ENCODE measurements around the gene ADCY2.
A peak's percentile ranks its signal among the peaks of the same experiment; 100 is the strongest.

The ADCY2 gene

DNA sequence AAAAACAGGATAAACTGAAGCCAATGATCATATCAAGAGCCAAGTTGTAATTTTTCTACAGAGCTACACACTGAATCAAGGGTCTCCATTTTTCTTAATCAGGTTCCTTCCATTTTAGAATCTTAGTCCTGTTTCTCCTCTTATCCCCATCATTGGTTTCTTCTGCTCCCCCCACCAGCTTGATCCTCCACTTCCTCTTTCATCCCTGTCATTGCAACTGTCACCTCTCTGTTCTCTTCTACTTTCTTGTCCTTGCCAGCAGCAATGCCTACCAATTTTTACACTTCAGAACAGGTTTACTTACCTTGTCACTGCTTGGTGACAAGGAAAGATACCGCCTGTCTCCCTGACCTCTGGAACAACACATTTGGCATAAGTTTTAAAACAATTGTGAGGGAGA lies 357.7 kb downstream of the ADCY2 start:
- DNase-seq (ENCODE audit: low read depth) = no peak
- in situ Hi-C loops (cut with HindIII; ENCODE audit: low sequenced_read_pairs) = no loop called here
- TF ChIP-seq, protein P1, sequence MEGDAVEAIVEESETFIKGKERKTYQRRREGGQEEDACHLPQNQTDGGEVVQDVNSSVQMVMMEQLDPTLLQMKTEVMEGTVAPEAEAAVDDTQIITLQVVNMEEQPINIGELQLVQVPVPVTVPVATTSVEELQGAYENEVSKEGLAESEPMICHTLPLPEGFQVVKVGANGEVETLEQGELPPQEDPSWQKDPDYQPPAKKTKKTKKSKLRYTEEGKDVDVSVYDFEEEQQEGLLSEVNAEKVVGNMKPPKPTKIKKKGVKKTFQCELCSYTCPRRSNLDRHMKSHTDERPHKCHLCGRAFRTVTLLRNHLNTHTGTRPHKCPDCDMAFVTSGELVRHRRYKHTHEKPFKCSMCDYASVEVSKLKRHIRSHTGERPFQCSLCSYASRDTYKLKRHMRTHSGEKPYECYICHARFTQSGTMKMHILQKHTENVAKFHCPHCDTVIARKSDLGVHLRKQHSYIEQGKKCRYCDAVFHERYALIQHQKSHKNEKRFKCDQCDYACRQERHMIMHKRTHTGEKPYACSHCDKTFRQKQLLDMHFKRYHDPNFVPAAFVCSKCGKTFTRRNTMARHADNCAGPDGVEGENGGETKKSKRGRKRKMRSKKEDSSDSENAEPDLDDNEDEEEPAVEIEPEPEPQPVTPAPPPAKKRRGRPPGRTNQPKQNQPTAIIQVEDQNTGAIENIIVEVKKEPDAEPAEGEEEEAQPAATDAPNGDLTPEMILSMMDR (IDR thresholded peaks at IDR 0.05; ENCODE audit: low read depth, low read length, missing control alignments) = no peak
- H3K4me3 ChIP-seq (ENCODE audit: low read depth, low read length) = no peak overlapping the region

DNA sequence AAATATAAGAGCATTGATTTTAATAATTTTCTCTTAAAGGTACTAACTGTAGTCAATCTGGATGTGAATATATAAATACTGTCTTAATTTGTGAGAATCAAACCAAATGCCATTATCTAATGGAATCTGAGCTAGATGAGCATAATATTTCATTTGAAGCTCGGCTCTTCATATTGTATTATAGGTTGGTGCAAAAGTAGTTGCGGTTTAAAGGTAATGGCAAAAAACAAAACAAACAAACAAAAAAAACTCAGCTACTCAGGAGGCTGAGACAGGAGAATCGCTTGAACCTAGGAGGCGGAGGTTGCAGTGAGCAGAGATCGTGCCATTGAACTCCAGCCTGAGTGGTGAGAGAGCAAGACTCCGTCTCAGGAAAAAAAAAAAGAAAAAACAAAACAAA lies 358.6 kb downstream of the ADCY2 start:
- no peak overlapping the region for H3K4me3 ChIP-seq (ENCODE audit: low read depth, low read length)
- in situ Hi-C loops (cut with HindIII; ENCODE audit: low sequenced_read_pairs) = no loop called here
- DNase-seq (ENCODE audit: low read depth) = no peak
- TF ChIP-seq, protein P1 (IDR thresholded peaks at IDR 0.05; ENCODE audit: low read depth, low read length, missing control alignments) = no peak

DNA sequence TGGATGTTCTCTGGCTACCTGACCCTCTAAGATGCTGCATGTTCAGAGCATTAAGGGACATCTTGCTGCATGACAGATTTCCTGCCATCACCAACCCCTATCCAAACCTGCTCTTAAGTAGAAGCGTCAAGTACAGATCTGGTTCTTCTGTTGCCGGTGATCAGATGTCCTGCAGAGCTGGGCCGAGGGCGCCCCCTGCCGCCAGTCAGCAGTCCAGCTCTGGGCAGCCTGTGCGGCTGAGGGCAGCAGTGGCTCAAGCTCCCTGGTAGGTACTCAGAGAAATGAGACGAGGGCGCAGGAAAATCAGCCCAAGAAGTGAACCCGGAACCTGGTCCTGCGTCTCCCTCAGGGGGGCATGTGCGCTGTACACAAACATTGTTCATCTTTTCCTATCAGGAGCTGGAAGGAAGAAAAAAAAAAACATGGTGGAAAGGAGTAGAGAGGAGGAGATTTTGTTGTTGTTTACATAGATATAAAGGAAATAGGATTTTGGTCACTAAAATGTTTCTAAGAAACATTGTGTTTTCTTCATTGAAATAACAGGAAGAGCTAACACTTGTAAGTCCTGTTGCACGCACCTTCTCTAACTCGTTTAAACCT lies 359.2 kb downstream of the ADCY2 start:
- in situ Hi-C loops (cut with HindIII; ENCODE audit: low sequenced_read_pairs) = no loop called here
- H3K4me3 ChIP-seq (ENCODE audit: low read depth, low read length) = no peak overlapping the region
- TF ChIP-seq, protein P1 (IDR thresholded peaks at IDR 0.05; ENCODE audit: low read depth, low read length, missing control alignments) = peak; percentile 80
- DNase-seq (ENCODE audit: low read depth) = no peak

DNA sequence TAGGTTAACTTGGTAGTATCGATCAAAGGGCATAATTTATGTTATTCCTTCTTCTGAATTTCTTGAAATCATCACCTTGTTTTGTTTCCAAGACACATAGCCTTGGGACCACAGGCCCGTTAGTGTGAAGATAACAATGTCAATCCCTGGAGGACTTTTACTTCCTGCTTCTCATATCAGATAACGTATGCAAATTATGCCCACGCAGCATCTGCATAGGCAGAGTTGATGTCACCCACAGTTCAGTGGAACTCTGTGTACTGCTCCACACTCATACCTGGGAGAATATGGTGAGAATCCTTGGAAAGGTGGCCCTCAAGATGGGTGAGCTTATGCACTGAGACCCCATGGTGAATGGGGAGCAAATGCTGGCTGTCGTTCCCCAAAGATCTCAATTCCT lies 360.0 kb downstream of the ADCY2 start:
- TF ChIP-seq, protein P1 (IDR thresholded peaks at IDR 0.05; ENCODE audit: low read depth, low read length, missing control alignments) = no peak
- no peak for DNase-seq (ENCODE audit: low read depth)
- in situ Hi-C loops (cut with HindIII; ENCODE audit: low sequenced_read_pairs) = no loop called here
- H3K4me3 ChIP-seq (ENCODE audit: low read depth, low read length) = no peak overlapping the region

DNA sequence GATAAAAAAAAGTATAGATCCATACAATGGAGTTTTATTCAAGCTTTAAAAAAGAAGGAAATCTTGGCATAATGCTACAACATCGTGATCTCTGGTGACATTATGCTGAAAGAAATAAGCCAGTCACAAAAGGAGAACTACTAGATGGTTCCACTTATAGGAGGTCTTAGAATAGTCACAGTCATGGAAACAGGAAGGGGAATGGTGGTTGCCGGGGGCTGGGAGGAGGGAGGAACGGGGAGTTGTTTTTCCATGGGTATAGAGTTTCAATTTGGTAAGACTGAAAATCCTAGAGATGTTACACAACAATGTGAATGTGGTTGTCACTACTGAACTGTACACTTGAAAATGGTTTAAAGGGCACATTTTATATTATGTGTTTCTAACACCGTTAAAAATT lies 360.5 kb downstream of the ADCY2 start:
- H3K4me3 ChIP-seq (ENCODE audit: low read depth, low read length) = no peak overlapping the region
- in situ Hi-C loops (cut with HindIII; ENCODE audit: low sequenced_read_pairs) = no loop called here
- TF ChIP-seq, protein P1 (IDR thresholded peaks at IDR 0.05; ENCODE audit: low read depth, low read length, missing control alignments) = no peak
- DNase-seq (ENCODE audit: low read depth) = no peak

DNA sequence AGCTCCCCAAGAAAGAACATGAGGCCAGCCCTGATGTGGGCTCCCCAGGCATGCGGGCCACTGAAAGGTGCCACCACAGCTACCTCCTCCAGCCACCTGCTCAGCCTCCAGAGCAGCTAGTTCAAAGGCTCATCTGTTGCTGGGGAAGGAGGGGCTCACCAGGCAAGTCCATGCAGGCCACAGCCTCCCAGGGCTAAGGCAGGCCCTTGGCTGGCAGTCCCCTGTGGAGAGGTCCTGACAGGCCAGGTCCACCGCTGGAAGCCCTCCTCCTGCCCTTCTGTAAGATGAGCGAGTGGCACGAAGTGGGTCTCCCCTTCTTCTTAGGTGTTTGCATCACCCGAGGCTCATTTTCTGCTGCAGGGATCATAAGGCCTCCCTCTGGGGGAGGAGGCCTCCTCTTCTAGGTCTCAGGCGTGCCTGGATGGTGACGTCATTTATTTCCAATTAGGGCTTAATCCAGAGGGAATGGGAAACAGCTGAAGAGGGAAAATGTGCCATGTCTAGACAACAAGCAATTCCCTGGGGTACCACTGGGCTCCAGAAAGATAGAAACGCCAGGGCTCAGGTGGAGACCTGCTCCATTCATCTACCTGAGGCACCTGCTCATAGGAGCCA lies 363.4 kb downstream of the ADCY2 start:
- H3K4me3 ChIP-seq (ENCODE audit: low read depth, low read length) = no peak overlapping the region
- no peak for DNase-seq (ENCODE audit: low read depth)
- in situ Hi-C loops (cut with HindIII; ENCODE audit: low sequenced_read_pairs) = no loop called here
- TF ChIP-seq, protein P1 (IDR thresholded peaks at IDR 0.05; ENCODE audit: low read depth, low read length, missing control alignments) = no peak

All from astrocyte of the cerebellum (primary cell).